B cell (primary cell): Measurements from ENCODE around the gene HMX3. TPM values are rescaled to one million over a fixed set of nuclear protein-coding genes. Genes with fewer than 3 reads are reported as not detected.

ENCODE experiments used
- ATAC-seq: fragments of 200-7000 bp; cut with Tn5 transposase; one replicate; pipeline ENCODE4 v1.10.0; 2021; ENCODE audit warnings: low read depth, mild to moderate bottlenecking, moderate number of reproducible peaks, moderate library complexity
- CTCF ChIA-PET: fragments of 350-600 bp; sonication (Branson Sonifier 250); formaldehyde crosslinking; loops from one replicate; lab custom pipeline; 2021; ENCODE audit warnings: antibody characterized with exemption, inconsistent platforms; lab: Charles Lee
- POLR2A ChIA-PET: fragments of 350-600 bp; sonication (Branson Sonifier 250); formaldehyde crosslinking; loops from one replicate; lab custom pipeline; 2021; ENCODE audit warnings: antibody characterized with exemption; lab: Charles Lee
- DNase-seq: peaks from one replicate; pipeline ENCODE4 v3.0.0; 2013
- H2AFZ ChIP-seq: 2 replicates; pipeline ENCODE4 v1.6.1; 2012; ENCODE audit warnings: mild to moderate bottlenecking, low read depth, low read length; ENCODE audit not compliant: insufficient read depth, poor library complexity, severe bottlenecking
- H3K27ac ChIP-seq, 2 donors: 1 replicate in 1 of 2; 2 replicates in 1 of 2; pipeline ENCODE4 v1.5.1; 2012 to 2013; ENCODE audit warnings: low read length in 2 of 2, mild to moderate bottlenecking in 2 of 2, moderate library complexity in 1 of 2
- H3K27me3 ChIP-seq, 4 experiments: fragments of 200-600 bp in 1 of 4; sonication (generic) in 1 of 4; replicated peaks in 1 of 4; 1 replicate in 2 of 4; 2 replicates in 2 of 4; pipeline versions ENCODE4 v1.6.1 to v1.7.0; 2013 to 2016; ENCODE audit warnings: low read length in 3 of 4, mild to moderate bottlenecking in 2 of 4, mixed read lengths in 1 of 4, moderate library complexity in 1 of 4; ENCODE audit not compliant: insufficient read depth in 4 of 4, control insufficient read depth in 3 of 4; ENCODE audit errors: control extremely low read depth in 1 of 4
- H3K36me3 ChIP-seq, 2 experiments: replicated peaks in 1 of 2; 1 replicate in 1 of 2; 2 replicates in 1 of 2; pipeline versions ENCODE4 v1.6.1 to v1.7.1; 2013; ENCODE audit warnings: low read length in 1 of 2; ENCODE audit not compliant: insufficient read depth in 2 of 2, control insufficient read depth in 1 of 2; ENCODE audit errors: control extremely low read depth in 1 of 2, extremely low read depth in 1 of 2
- H3K4me1 ChIP-seq, 2 donors: fragments of 200-600 bp in 1 of 2; sonication (generic) in 1 of 2; 1 replicate in 1 of 2; 2 replicates in 1 of 2; pipeline versions ENCODE4 v1.5.1 to v1.6.1; 2013 to 2017; ENCODE audit warnings: low read length in 2 of 2; ENCODE audit not compliant: control insufficient read depth in 2 of 2, insufficient read depth in 2 of 2
- H3K4me2 ChIP-seq: replicated peaks from 2 replicates; pipeline ENCODE3; 2012; ENCODE audit warnings: mild to moderate bottlenecking, low read depth, low read length; ENCODE audit not compliant: poor library complexity, severe bottlenecking
- H3K4me3 ChIP-seq, 5 experiments: fragments of 200-600 bp in 1 of 5; sonication (generic) in 1 of 5; 1 replicate in 3 of 5; 2 replicates in 2 of 5; pipeline versions ENCODE4 v1.5.1 to v1.7.0; 2011 to 2016; ENCODE audit warnings: low read length in 4 of 5, mild to moderate bottlenecking in 4 of 5, low read depth in 2 of 5, control low read depth in 1 of 5, moderate library complexity in 1 of 5; ENCODE audit not compliant: insufficient read depth in 1 of 5; ENCODE audit errors: control extremely low read depth in 1 of 5, extremely low read depth in 1 of 5
- H3K79me2 ChIP-seq: fragments of 200-600 bp; sonication (generic); one replicate; pipeline ENCODE4 v1.6.0; 2016; ENCODE audit warnings: low read length; ENCODE audit not compliant: control insufficient read depth, insufficient read depth
- H3K9ac ChIP-seq: fragments of 200-600 bp; sonication (generic); 2 replicates; pipeline ENCODE4 v1.6.1; 2017; ENCODE audit warnings: mild to moderate bottlenecking, low read length, moderate library complexity
- H3K9me3 ChIP-seq, 3 donors: one replicate each; pipeline versions ENCODE4 v1.6.1 to v1.7.1; 2013; ENCODE audit warnings: low read length in 2 of 3; ENCODE audit not compliant: control insufficient read depth in 2 of 3, insufficient read depth in 1 of 3; ENCODE audit errors: control extremely low read depth in 1 of 3
- H4K20me1 ChIP-seq: 2 replicates; pipeline ENCODE4 v1.6.0; 2012; ENCODE audit warnings: mild to moderate bottlenecking, low read length; ENCODE audit not compliant: insufficient read depth, control insufficient read depth, poor library complexity, severe bottlenecking
- H3K27ac Mint-ChIP-seq: one replicate; pipeline ENCODE4 v1.8.0; 2021; ENCODE audit warnings: mixed read lengths
- H3K27me3 Mint-ChIP-seq: one replicate; pipeline ENCODE4 v1.8.0; 2021; ENCODE audit warnings: mixed read lengths
- H3K4me1 Mint-ChIP-seq: one replicate; pipeline ENCODE4 v1.8.0; 2021; ENCODE audit warnings: mixed read lengths
- H3K4me3 Mint-ChIP-seq: one replicate; pipeline ENCODE4 v1.8.0; 2021; ENCODE audit warnings: mixed read lengths
- H3K9me3 Mint-ChIP-seq: one replicate; pipeline ENCODE4 v1.8.0; 2022; ENCODE audit warnings: mixed read lengths; ENCODE audit not compliant: insufficient read depth
- EZH2 ChIP-seq: IDR thresholded peaks from 2 replicates; pipeline ENCODE4 v1.6.1; 2012; ENCODE audit warnings: borderline replicate concordance, low read depth, mild to moderate bottlenecking, moderate library complexity, low read length; ENCODE audit not compliant: insufficient read depth, poor library complexity, severe bottlenecking
- WGBS: methylation state at CpG from one replicate; pipeline ENCODE4 v1.1.5; 2013; ENCODE audit warnings: missing lambda C conversion rate; ENCODE audit not compliant: insufficient coverage; 5-methylcytosine and 5-hydroxymethylcytosine counted together
- intact Hi-C: fragments of 100-400 bp; cut with micrococcal nuclease; formaldehyde crosslinking; loops from one replicate; pipeline ENCODE4 v1.10.0; 2022
- polyA plus RNA-seq: library from polyadenylated mRNA; depleted of rRNA; stranded (reverse); fragments of >200 nt; gene quantifications from 2 replicates; pipeline ENCODE4 v1.2.3, GENCODE V29; 2012
- total RNA-seq, 2 donors: library from RNA; stranded (reverse); fragments of 120-200 nt in 1 of 2; gene quantifications; 1 replicate in 1 of 2; 2 replicates in 1 of 2; pipeline versions ENCODE4 v1.2.3 to v1.2.4, GENCODE V29; 2013 to 2022
- TF ChIP-seq, protein P1 (sequence below): fragments of 200-600 bp; IDR thresholded peaks from one replicate; pipeline ENCODE4 v1.8.0; 2022; ENCODE audit warnings: antibody characterized with exemption, mild to moderate bottlenecking

HMX3 gene
- total and polyA plus RNA-seq, 2 donors (not counting 1 experiment from before 2014, with no cell fraction given) = not detected

DNA sequence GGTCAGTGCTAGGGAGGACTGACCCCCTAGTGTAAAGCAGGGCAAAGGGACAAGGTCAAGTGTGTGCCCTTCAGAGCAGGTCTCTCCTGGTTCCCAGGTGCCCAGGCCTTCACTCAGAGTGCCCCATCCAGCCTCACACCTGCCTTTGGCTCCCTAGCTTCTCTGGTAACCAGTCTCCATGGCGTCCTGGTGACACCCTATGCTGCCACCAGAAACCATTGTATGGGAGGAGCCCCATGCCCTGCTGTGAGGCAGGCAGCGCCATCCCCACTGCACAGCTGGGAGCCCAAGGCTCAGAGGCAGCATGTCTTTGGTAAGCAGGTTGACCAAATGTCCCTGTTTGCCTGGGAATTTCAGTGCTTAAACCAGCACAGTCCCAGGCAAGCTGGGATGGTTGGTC is 33.1 kb upstream of the HMX3 start:
- H3K4me1 ChIP-seq = no peaks in the 10 kb centered on the region
- H3K79me2 ChIP-seq = no peaks in the 10 kb centered on the region
- no peak overlapping the region for H3K4me2 ChIP-seq
- H3K4me3 Mint-ChIP-seq = no peak overlapping the region
- H4K20me1 ChIP-seq = no peaks in the 10 kb centered on the region
- H3K4me3 ChIP-seq = no peak overlapping the region
- H3K27ac ChIP-seq = no peak overlapping the region
- no peaks in the 10 kb centered on the region for H3K9me3 ChIP-seq
- no peak overlapping the region for H3K27ac Mint-ChIP-seq
- peaks cover 0 to 2% (median 0%) of the 10 kb centered on the region in 4 experiments for H3K27me3 ChIP-seq
- 32% methylated on average over 2 of the region's 2 CpGs for WGBS
- no peak overlapping the region for H2AFZ ChIP-seq
- no peak overlapping the region for H3K9ac ChIP-seq
- TF ChIP-seq, protein P1, sequence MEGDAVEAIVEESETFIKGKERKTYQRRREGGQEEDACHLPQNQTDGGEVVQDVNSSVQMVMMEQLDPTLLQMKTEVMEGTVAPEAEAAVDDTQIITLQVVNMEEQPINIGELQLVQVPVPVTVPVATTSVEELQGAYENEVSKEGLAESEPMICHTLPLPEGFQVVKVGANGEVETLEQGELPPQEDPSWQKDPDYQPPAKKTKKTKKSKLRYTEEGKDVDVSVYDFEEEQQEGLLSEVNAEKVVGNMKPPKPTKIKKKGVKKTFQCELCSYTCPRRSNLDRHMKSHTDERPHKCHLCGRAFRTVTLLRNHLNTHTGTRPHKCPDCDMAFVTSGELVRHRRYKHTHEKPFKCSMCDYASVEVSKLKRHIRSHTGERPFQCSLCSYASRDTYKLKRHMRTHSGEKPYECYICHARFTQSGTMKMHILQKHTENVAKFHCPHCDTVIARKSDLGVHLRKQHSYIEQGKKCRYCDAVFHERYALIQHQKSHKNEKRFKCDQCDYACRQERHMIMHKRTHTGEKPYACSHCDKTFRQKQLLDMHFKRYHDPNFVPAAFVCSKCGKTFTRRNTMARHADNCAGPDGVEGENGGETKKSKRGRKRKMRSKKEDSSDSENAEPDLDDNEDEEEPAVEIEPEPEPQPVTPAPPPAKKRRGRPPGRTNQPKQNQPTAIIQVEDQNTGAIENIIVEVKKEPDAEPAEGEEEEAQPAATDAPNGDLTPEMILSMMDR = no peak
- TF ChIP-seq EZH2 = no peak
- H3K9me3 Mint-ChIP-seq = no peaks in the 10 kb centered on the region
- no peaks in the 10 kb centered on the region for H3K36me3 ChIP-seq
- DNase-seq (no peak), ATAC-seq (no peak)
- no peaks in the 10 kb centered on the region for H3K4me1 Mint-ChIP-seq
- intact Hi-C loops = no loop called here
- H3K27me3 Mint-ChIP-seq = peaks cover 16% of the 10 kb centered on the region
- POLR2A ChIA-PET = no interaction called here
- CTCF ChIA-PET = no interaction called here

DNA sequence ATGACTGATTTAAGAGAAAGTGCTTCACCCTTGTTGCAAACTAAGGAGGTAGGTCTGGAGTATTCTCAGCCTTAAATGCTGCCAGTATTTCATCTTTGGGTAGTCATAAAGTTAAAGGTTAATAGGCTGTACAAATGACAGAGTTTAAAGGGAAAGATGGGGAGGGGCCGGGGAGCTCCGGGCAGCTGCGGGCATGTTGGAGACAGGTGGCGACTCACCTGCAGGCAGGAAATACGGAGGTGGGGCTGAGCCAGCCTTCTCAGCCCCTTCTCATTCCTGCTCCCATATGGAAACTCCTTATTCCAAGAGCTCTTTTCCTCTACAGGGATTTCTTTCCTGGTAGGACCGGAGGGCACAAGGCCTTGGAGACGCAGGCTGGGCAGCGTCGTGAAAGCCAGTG is 31.8 kb upstream of the HMX3 start:
- no peak overlapping the region for H3K9ac ChIP-seq
- Mint-ChIP-seq H3K27ac (no peak overlapping the region), H3K4me3 (no peak overlapping the region), H3K9me3 (no peaks in the 10 kb centered on the region), H3K27me3 (peaks cover 19% of the 10 kb centered on the region), H3K4me1 (no peaks in the 10 kb centered on the region)
- no peaks in the 10 kb centered on the region for H3K4me1 ChIP-seq
- 80% methylated on average over 4 of the region's 9 CpGs for WGBS
- H3K4me3 ChIP-seq = no peak overlapping the region
- intact Hi-C loops = no loop called here
- H3K27ac ChIP-seq = no peak overlapping the region
- peaks cover 0 to 2% (median 0%) of the 10 kb centered on the region in 4 experiments for H3K27me3 ChIP-seq
- no peak for ATAC-seq
- DNase-seq = no peak
- ChIA-PET CTCF (no interaction called here), POLR2A (no interaction called here)
- H2AFZ ChIP-seq = no peak overlapping the region
- no peaks in the 10 kb centered on the region for H3K9me3 ChIP-seq
- H3K4me2 ChIP-seq = no peak overlapping the region
- H4K20me1 ChIP-seq = no peaks in the 10 kb centered on the region
- no peak for TF ChIP-seq EZH2
- TF ChIP-seq, protein P1 = no peak
- H3K79me2 ChIP-seq = no peaks in the 10 kb centered on the region
- no peaks in the 10 kb centered on the region for H3K36me3 ChIP-seq
